GM21786 (cell line): ENCODE measurements around the gene PJVK.
"Not testable (repeated sequence)": the region's sequence is repeated elsewhere in the genome, so short reads cannot be mapped to it uniquely, and the experiment has no call there.

Source experiments
- ATAC-seq: cut with Tn5 transposase; IDR thresholded peaks from one replicate; pipeline ENCODE4 v1.9.1; 2021; ENCODE audit not compliant: unreplicated experiment

PJVK gene

GRCh38 chr2:178450774-178451525 is at the start of gene PJVK, which contains the start of gene PRKRA:
TSS of gene PJVK (plus strand) at chr2:178451378. CDS start at chr2:178453410, 2,032 bp downstream.
TSS of gene PRKRA (minus strand) at chr2:178451175. CDS start at chr2:178451030, 145 bp downstream.
- peak; percentile 77 for ATAC-seq

- no peak for ATAC-seq
Measured at GRCh38 chr2:178401994-178402437, 49.2 kb upstream of the PJVK start.

GRCh38 chr2:178403671-178404306 is 47.4 kb upstream of the PJVK start:
- peak; percentile 38 for ATAC-seq

- ATAC-seq = peak; percentile 99
Measured at GRCh38 chr2:178404368-178404767, 46.8 kb upstream of the PJVK start.

GRCh38 chr2:178409261-178409660 is 41.9 kb upstream of the PJVK start:
- no peak for ATAC-seq

GRCh38 chr2:178412047-178412446 is 39.1 kb upstream of the PJVK start:
- ATAC-seq = no peak

GRCh38 chr2:178412453-178412852 is 38.7 kb upstream of the PJVK start:
- not testable (repeated sequence) for ATAC-seq

- ATAC-seq = peak; percentile 72
Measured at GRCh38 chr2:178413472-178414265, 37.5 kb upstream of the PJVK start.

- ATAC-seq = peak; percentile 81
Measured at GRCh38 chr2:178414266-178415247, 36.6 kb upstream of the PJVK start.

- ATAC-seq = no peak
Measured at GRCh38 chr2:178415979-178416378, 35.2 kb upstream of the PJVK start.

- ATAC-seq = no peak
Measured at GRCh38 chr2:178417916-178418315, 33.3 kb upstream of the PJVK start.

- no peak for ATAC-seq
Measured at GRCh38 chr2:178418426-178418825, 32.8 kb upstream of the PJVK start.

- ATAC-seq = no peak
Measured at GRCh38 chr2:178419123-178419522, 32.1 kb upstream of the PJVK start.

GRCh38 chr2:178420463-178420999 is 30.6 kb upstream of the PJVK start:
- no peak for ATAC-seq

GRCh38 chr2:178422097-178422496 is 29.1 kb upstream of the PJVK start:
- no peak for ATAC-seq

- ATAC-seq = not testable (repeated sequence)
Measured at GRCh38 chr2:178423746-178424145, 27.4 kb upstream of the PJVK start.

GRCh38 chr2:178425255-178425827 is 25.8 kb upstream of the PJVK start:
- no peak for ATAC-seq

- ATAC-seq = no peak
Measured at GRCh38 chr2:178426388-178426787, 24.8 kb upstream of the PJVK start.

- ATAC-seq = no peak
Measured at GRCh38 chr2:178427458-178427857, 23.7 kb upstream of the PJVK start.

- ATAC-seq = no peak
Measured at GRCh38 chr2:178428396-178428806, 22.8 kb upstream of the PJVK start.
